DOHH2 (cell line): ENCODE results near the gene PROZ.

Experiments used
- CTCF ChIP-seq: fragments of 200-600 bp; sonication (generic); IDR thresholded peaks from one replicate; pipeline ENCODE4 v1.5.1; 2014; ENCODE audit warnings: antibody characterized with exemption, mild to moderate bottlenecking, low read depth, low read length; ENCODE audit not compliant: poor library complexity, severe bottlenecking
- EZH2phosphoT487 ChIP-seq: fragments of 200-600 bp; sonication (generic); IDR thresholded peaks from 2 replicates; pipeline ENCODE4 v1.6.1; 2017; ENCODE audit warnings: borderline replicate concordance, mild to moderate bottlenecking, antibody characterized with exemption, low read length, moderate library complexity, mixed read lengths

GRCh38 chr13:113209759-113210421, 51.4 kb downstream of the PROZ start:
- no peak for TF ChIP-seq EZH2phosphoT487
- TF ChIP-seq CTCF = no peak
